Stimulated activated CD8-positive, alpha-beta memory T cell treated with anti-CD3 and anti-CD28 coated beads, Interleukin-12 subunit alpha, Interleukin-12 subunit beta, amount 100 ng/mL, for 4 hours (primary cell): ENCODE results near the gene PARD3.
"Not testable (repeated sequence)": the region's sequence is repeated elsewhere in the genome, so short reads cannot be mapped to it uniquely, and the experiment has no call there.

ENCODE experiments used
- DNase-seq: peaks from one replicate; pipeline ENCODE4 v3.0.0-alpha.2; 2020; ENCODE audit warnings: low read depth

Gene PARD3

GRCh38 chr10:34420795-34421194, 394.3 kb downstream of the PARD3 start:
- no peak for DNase-seq

GRCh38 chr10:34420273-34420672, 394.8 kb downstream of the PARD3 start:
- DNase-seq, result no peak

DNA sequence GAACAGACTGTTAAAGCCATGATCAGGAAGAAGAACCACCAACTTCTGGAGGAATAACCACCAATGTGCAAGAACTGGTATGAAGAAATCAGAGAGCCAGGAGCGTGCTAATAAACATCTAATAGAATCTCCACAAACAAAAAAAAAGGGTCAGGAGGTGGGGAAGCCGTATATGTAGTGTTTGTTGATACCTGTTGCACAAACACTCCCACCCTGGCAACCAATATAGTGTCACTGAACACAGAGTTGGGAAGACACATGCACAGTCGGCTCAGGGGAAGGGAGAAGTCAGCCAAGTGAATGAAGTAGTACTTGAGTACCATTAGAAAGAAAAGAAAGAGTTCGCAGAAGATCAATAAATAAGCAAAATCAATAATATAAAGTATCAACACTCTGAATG, 400.1 kb downstream of the PARD3 start:
- DNase-seq, result no peak

DNA sequence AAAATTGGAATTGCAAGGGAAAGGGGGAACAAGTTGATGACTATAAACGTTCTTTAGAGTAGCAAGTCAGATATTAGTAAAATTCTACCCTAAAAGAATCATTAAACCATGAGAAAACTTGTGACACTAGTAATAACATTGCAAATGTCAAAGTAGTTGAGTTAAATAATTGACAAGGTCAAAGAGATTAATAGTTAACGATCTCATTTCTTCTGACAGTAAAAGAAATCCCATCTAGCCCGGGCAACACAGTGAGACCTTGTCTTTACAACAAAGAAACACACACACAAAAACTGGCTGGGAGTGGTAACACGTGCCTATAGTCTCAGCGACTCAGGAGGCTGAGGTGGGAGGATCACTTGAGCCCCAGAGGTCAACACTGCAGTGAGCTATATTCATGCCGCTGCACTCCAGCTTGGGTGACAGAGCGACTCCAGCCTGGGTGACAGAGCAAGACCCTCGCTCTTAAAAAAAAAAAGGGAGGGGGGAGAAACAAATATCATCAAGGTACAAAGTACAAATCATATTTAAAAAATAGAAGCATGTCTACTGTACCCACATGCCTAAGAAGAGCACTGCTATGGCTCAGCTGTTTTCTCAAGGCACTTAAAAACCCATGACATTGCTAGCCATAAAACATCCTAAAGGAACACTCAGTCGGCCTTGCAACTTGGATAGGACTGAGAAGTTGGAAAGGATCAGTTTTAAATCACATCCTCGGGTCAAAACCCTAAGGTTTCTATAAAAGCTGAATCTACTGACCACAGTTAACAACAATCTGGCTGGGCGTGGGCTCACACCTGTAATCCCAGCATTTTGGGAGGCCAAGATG, 401.1 kb downstream of the PARD3 start:
- DNase-seq, result no peak

DNA sequence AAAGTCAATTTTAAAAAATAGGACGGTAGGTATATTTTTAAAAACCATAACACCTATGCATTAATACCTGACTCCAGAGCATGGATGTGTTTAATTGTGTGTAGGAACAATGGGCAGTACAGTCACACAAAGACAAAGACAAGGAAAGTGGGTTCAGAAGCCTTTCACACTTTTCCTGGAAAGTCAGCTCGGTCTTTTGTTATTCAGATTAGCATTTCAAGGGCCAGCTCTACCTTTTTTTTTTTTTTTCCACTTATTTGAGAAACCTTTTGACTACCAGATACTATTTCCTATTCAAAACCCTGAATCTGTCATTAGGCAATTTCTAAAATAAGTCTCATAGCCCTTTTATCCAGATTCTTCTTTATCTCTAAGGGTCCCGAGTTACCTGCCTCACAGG, 401.9 kb downstream of the PARD3 start:
- DNase-seq, result no peak

DNA sequence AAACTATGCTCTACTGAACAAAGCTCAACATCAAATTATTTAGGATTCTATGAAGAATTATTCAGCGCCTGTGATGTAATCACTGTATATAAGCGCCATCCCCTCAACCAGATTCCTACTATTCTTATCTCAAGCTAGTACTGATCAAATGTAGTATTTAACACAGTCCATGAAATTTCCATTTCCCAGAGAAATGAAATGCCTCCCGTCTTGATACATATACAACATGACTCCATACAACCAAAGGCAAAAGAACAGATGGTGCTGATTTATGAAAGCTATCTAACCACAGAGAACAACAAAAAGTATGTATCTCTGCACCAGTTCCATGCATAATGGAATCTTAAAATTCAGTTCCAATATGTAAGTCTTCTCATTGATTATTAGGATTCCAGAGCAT, 406.1 kb downstream of the PARD3 start:
- DNase-seq, result no peak

- DNase-seq, result no peak
Observed at GRCh38 chr10:34408381-34408780, 406.7 kb downstream of the PARD3 start.

- no peak for DNase-seq
Observed at GRCh38 chr10:34407324-34407805, 407.7 kb downstream of the PARD3 start.

GRCh38 chr10:34406463-34407323, 408.4 kb downstream of the PARD3 start:
- no peak for DNase-seq

DNA sequence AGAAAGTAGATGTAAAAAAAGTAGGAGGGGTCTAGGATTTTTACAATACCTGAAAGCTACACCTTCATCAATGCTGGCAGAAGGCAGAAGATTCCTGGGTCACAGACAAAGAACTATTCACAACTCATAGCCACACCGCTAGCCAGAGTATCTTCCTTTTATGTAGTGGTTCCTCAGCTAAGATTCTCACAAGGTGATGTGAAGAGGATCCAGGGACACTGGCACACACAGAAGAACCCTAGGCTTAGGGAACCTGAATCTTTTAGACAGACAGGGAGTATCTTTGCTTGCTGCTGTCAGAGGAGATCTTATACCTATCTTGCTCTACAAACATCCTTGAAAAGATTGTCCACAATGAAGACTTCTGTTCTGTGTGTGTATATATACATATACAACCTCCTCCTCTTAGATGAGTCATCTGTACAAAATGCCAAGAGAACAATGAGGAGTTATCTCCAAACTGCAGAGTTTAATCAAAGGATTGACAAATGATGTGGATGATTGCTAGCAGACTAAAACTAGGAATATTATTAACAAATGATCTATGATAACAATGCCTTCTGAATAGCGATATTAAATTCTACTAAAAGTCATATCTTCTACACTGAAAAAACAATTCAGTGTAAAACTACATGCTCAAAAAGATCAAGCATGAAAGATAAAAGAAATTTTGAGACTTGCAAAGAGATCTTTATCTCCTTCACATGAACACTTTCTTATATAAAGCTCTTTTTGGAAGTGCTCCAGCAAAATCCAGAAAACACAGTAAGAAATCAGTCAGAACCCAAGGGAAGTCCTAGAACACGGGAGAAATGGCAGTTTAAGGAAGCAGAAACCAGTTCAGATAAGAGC, 409.3 kb downstream of the PARD3 start:
- DNase-seq, result no peak

GRCh38 chr10:34403512-34403911, 411.6 kb downstream of the PARD3 start:
- DNase-seq, result no peak

DNA sequence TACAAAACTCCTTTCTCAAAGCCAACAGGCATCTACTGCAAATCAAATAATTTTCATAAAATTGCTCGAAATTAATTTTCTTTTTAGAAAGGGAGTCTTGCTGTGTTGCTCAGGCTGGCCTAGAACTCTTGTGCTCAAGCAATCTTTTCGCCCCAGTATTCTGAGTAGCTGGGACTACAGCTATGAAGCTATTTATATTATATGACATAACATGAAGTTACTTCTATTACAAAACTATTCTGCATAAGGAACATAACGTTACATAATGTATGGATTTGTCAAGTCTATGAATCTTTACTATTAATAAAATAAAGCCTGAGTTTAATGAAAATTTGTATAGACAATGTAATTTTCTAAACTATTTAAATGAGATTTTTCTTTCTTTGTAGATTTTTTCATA, 415.0 kb downstream of the PARD3 start:
- no peak for DNase-seq

DNA sequence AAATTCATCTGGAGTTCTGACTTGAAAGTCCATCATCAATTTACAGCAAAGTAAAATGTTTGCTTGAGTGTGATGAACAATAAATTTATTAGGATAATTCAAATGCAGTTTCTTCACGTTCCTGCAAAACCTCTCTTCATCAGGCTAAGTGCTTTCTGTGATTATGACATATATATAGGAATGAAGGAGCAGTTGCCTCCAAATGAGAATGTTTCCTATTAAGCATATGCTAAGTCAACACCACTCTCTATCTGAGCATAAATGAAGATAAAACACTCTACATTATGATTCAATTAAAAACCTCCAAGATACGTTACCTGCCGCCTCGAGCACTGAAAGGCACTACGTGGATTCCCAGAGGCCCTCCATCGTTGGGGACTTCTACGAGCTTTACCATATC, 416.1 kb downstream of the PARD3 start:
- DNase-seq, result no peak

GRCh38 chr10:34397324-34397723, 417.8 kb downstream of the PARD3 start:
- no peak for DNase-seq

DNA sequence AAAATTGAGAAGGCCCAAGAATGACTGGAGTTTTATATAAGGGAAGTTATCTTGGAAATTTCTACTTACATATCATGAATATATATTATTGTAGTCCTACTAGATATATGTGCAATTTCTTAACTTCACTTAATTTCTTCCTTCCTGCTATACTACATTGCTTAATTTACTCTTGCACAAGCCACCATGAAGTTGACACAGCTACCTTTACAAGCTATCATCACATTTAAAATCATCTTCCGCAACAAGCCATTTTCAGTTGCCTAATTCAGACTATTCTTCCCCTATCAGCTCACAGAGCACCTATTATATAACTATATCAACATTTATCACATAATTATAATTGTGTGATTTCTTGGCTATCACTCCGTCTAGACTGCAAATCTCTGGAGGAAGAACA, 418.4 kb downstream of the PARD3 start:
- DNase-seq, result no peak

DNA sequence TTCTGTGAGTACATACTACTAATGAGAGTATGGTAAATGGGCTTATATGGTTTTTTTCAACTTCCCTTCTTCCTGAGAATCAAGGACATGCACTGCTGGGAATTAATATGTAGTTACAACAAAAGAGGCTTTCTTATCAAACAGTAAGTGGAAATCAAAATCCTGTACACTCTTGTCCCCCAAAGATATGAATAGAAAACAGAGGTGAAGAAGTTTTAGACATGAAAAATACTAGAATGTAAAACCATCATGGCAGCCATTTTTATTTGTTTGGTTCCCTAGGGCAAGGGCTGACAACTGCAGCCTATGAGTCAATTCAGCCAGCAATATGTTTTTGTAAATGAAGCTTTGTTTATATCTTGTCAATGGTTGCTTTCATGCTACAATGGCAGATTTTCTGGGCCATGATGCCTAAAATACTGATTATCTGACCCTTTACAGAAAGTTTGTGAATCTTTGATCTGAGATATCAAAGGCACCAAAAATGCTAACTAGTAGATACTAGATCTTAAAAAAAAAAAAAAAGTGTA, 422.4 kb downstream of the PARD3 start:
- DNase-seq, result no peak

GRCh38 chr10:34391168-34391567, 423.9 kb downstream of the PARD3 start:
- not testable (repeated sequence) for DNase-seq

DNA sequence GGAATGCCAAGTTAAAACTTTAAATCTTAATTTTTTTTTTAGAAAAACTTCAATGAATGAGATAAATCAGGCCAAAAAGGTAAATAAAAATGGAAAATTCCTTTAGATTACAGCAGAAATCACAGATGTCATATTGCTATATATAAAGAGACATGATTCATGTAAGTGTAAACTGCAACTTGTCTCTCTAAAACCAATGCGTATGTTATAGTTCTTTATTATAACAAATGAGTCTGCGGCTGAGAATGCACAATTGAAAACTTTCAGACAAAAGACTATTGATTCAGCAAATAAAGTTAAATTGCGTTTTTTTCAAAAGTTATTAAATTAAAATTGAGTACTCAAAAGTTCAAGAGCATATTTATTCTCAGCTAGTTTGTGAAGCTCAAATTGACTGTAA, 425.3 kb downstream of the PARD3 start:
- DNase-seq, result no peak

DNA sequence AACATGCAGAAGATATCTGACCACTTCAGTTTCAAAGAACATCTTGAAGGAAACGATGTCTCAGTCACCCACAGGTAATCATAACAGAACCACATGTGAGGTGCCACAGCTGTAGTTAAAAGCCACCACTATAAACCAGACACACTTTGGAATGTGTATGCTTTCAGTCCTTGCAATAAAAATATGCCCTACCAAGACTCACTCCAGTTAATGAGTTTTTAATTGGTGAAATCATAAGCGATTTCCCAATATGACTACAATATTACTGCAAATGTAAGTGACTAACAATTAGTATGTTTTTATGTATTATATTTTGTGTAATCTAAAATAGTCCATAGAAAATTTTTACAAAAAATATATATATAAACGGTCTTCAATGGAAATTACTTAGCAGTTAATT, 428.2 kb downstream of the PARD3 start:
- DNase-seq, result no peak

DNA sequence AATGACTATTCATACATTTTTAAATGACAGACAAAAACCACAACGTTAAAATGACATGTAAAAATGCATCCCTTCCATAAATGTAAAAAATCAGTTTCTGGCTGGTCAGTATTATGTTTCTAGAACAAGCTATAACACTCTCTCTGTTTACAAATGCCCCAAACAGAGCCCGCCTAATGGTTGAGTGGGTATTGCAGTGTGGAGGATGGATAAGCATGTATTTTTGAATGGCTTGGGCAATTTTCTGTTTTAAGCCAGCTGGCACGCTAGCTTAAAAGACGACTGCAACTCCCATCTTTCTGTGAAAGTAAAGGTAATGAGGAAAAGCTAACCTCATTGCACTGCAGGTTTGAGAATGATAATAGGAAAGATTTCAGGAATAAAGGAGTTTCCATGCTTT, 430.7 kb downstream of the PARD3 start:
- DNase-seq, result no peak

DNA sequence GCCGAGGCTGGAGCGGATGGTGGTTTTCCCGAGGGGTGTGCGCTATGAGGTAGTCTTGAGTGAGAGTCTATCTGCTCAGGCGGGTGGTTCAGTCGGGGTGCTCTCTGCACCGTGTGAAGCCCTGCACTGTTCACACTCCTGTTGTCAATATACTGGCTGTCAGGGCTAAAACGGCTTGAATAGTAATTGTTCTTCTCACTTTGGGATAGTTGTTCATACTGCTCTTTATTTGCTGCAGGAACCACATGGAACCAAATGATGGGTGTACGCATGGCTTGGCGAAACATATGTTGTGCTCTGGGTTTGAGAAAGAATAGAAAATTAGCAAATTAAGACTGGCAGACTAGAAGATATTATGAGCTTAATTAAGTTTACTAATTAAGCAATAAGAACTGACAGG, 432.5 kb downstream of the PARD3 start:
- no peak for DNase-seq

GRCh38 chr10:34380856-34381255, 434.2 kb downstream of the PARD3 start:
- no peak for DNase-seq
